ENCODE data around the gene ADAMTS9.

DNA sequence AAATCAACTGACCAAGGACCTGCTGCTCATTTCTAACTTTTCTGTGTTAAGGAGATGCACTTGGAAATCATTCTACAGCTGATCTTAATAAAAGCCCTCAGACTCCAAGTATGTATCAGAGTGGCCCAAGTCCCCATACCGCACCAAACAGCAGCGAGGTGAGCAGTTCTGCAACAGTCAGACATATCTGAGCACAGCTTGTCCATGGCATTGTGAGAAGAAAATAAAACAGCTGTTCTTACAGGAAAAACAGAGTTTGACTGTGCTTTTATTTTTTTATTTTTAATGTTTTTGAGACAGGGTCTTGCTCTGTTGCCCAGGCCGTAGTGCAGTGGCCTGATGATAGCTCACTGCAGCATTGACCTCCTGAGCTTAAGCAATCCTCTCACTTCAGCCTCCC is 131.8 kb downstream of the ADAMTS9 start:
- TF ChIP-seq GABPA (IDR thresholded peaks at IDR 0.05; ENCODE audit: low read depth), result no peak
- TF ChIP-seq, protein P1, sequence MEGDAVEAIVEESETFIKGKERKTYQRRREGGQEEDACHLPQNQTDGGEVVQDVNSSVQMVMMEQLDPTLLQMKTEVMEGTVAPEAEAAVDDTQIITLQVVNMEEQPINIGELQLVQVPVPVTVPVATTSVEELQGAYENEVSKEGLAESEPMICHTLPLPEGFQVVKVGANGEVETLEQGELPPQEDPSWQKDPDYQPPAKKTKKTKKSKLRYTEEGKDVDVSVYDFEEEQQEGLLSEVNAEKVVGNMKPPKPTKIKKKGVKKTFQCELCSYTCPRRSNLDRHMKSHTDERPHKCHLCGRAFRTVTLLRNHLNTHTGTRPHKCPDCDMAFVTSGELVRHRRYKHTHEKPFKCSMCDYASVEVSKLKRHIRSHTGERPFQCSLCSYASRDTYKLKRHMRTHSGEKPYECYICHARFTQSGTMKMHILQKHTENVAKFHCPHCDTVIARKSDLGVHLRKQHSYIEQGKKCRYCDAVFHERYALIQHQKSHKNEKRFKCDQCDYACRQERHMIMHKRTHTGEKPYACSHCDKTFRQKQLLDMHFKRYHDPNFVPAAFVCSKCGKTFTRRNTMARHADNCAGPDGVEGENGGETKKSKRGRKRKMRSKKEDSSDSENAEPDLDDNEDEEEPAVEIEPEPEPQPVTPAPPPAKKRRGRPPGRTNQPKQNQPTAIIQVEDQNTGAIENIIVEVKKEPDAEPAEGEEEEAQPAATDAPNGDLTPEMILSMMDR (IDR thresholded peaks at IDR 0.05; ENCODE audit: insufficient read depth, low read length), result no peak
